Esophagus muscularis mucosa (tissue), 4 donors: Measurements from ENCODE around the gene SYNE1.
"Not testable (repeated sequence)": the region's sequence is repeated elsewhere in the genome, so short reads cannot be mapped to it uniquely, and the experiment has no call there.

Experiments used
- CTCF ChIP-seq, 3 experiments: fragments of 200-600 bp in 2 of 3; fragments of 450-650 bp in 1 of 3; sonication (generic) in 2 of 3; IDR thresholded peaks; one replicate each; pipeline ENCODE4 v1.5.1; 2017 to 2019; ENCODE audit warnings: antibody characterized with exemption in 3 of 3, mild to moderate bottlenecking in 2 of 3, moderate library complexity in 1 of 3
- EP300 ChIP-seq: sonication (generic); formaldehyde crosslinking; IDR thresholded peaks from one replicate; pipeline ENCODE4 v1.6.1; 2017; ENCODE audit warnings: antibody characterized with exemption
- POLR2A ChIP-seq: fragments of 450-650 bp; IDR thresholded peaks from one replicate; pipeline ENCODE4 v1.6.1; 2017; ENCODE audit warnings: antibody characterized with exemption, moderate library complexity, mild to moderate bottlenecking, low read depth
- POLR2AphosphoS5 ChIP-seq, 2 donors: sonication (generic); formaldehyde crosslinking; IDR thresholded peaks; one replicate each; pipeline ENCODE4 v1.6.1; 2017; ENCODE audit warnings: antibody characterized with exemption in 2 of 2

- TF ChIP-seq CTCF (IDR thresholded peaks at IDR 0.05); POLR2AphosphoS5 (IDR thresholded peaks at IDR 0.05); POLR2A; EP300: not testable (repeated sequence)
Measured at GRCh38 chr6:152614776-152615175, 22.4 kb downstream of the SYNE1 start.
